Measurements from ENCODE around the gene ANKMY1.

ANKMY1 gene

DNA sequence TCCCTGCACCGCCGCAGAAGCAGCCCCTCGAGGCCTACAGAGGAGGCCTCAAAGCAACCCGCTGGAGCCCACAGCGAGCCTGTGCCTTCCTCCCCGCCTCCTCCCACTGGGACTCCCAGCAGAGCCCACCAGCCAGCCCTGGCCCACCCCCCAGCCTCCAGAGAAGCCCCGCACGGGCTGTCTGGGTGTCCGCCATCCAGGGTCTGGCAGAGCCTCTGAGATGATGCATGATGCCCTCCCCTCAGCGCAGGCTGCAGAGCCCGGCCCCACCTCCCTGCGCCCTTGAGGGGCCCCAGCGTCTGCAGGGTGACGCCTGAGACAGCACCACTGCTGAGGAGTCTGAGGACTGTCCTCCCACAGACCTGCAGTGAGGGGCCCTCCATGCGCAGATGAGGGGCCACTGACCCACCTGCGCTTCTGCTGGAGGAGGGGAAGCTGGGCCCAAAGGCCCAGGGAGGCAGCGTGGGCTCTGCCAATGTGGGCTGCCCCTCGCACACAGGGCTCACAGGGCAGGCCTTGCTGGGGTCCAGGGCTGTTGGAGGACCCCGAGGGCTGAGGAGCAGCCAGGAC, 91.1 kb downstream of the ANKMY1 start:
- TF ChIP-seq ZNF629 (tag by site-specific recombination; IDR thresholded peaks at IDR 0.05) (no peak), GLIS2 (tag by site-specific recombination; IDR thresholded peaks at IDR 0.05) (0 out of 2 replicates have a peak, but pooled peaks have one; percentile 15)
- Histone ChIP-seq H3K4me3 (ENCODE audit: low read depth, low read length) (no peak overlapping the region), H3K36me3 (ENCODE audit: control insufficient read depth in 2 of 2, insufficient read depth in 1 of 2, low read length in 2 of 2) (peaks cover 0 to 30% of the 10 kb centered on the region in 2 experiments; a peak in 1 of 3 replicates), H3K27ac (ENCODE audit: extremely low read depth, low read depth, low read length) (no peak overlapping the region), H3K4me1 (ENCODE audit: control insufficient read depth, insufficient read depth, low read length) (no peaks in the 10 kb centered on the region), H3K9me3 (ENCODE audit: control insufficient read depth, insufficient read depth, low read depth, low read length) (no peaks in the 10 kb centered on the region)
- ChIA-PET CTCF (no interaction called here), POLR2A (no interaction called here)

DNA sequence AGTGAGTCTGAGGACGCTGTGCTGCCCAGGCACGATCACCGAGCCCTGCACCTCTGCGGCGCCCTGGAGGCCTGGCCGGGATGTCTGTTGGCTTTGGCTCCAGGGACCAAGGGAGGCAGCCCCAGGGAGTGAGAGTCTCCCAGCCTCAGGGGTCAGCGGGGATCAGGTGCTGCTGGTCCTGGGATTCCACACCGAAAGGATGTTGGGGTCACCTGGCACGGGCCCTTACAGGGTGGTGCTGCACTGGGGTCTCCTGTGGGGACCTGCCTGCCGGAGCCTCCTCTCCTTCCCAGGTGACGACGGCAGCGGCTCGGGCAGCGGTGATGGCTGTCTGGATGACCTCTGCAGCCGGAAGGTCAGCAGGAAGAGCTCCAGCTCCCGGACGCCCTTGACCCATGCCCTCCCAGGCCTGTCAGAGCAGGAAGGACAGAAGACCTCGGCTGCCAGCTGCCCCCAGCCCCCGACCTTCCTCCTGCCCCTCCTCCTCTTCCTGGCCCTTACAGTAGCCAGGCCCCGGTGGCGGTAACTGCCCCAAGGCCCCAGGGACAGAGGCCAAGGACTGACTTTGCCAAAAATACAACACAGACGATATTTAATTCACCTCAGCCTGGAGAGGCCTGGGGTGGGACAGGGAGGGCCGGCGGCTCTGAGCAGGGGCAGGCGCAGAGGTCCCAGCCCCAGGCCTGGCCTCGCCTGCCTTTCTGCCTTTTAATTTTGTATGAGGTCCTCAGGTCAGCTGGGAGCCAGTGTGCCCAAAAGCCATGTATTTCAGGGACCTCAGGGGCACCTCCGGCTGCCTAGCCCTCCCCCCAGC, 91.8 kb downstream of the ANKMY1 start:
- peaks cover 0 to 30% of the 10 kb centered on the region in 2 experiments; a peak in 1 of 3 replicates for H3K36me3 ChIP-seq (ENCODE audit: control insufficient read depth in 2 of 2, insufficient read depth in 1 of 2, low read length in 2 of 2)
- no peaks in the 10 kb centered on the region for H3K9me3 ChIP-seq (ENCODE audit: control insufficient read depth, insufficient read depth, low read depth, low read length)
- ChIA-PET CTCF (no interaction called here), POLR2A (no interaction called here)
- TF ChIP-seq ZFP69B (tag by site-specific recombination; IDR thresholded peaks at IDR 0.05) (no peak), ZNF510 (tag by site-specific recombination; IDR thresholded peaks at IDR 0.05; ENCODE audit: insufficient replicate concordance) (no peak), ZNF423 (tag by site-specific recombination; IDR thresholded peaks at IDR 0.05) (no peak), ZNF324 (tag by site-specific recombination; IDR thresholded peaks at IDR 0.05) (no peak), SCRT1 (tag by site-specific recombination; IDR thresholded peaks at IDR 0.05; ENCODE audit: borderline replicate concordance) (no peak), ZNF596 (tag by site-specific recombination; IDR thresholded peaks at IDR 0.05) (no peak)
- TF ChIP-seq, protein P1, sequence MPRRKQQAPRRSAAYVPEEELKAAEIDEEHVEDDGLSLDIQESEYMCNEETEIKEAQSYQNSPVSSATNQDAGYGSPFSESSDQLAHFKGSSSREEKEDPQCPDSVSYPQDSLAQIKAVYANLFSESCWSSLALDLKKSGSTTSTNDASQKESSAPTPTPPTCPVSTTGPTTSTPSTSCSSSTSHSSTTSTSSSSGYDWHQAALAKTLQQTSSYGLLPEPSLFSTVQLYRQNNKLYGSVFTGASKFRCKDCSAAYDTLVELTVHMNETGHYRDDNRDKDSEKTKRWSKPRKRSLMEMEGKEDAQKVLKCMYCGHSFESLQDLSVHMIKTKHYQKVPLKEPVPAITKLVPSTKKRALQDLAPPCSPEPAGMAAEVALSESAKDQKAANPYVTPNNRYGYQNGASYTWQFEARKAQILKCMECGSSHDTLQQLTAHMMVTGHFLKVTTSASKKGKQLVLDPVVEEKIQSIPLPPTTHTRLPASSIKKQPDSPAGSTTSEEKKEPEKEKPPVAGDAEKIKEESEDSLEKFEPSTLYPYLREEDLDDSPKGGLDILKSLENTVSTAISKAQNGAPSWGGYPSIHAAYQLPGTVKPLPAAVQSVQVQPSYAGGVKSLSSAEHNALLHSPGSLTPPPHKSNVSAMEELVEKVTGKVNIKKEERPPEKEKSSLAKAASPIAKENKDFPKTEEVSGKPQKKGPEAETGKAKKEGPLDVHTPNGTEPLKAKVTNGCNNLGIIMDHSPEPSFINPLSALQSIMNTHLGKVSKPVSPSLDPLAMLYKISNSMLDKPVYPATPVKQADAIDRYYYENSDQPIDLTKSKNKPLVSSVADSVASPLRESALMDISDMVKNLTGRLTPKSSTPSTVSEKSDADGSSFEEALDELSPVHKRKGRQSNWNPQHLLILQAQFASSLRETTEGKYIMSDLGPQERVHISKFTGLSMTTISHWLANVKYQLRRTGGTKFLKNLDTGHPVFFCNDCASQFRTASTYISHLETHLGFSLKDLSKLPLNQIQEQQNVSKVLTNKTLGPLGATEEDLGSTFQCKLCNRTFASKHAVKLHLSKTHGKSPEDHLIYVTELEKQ (tag by site-specific recombination; IDR thresholded peaks at IDR 0.05; ENCODE audit: borderline replicate concordance), result no peak
- TF ChIP-seq, protein P2, sequence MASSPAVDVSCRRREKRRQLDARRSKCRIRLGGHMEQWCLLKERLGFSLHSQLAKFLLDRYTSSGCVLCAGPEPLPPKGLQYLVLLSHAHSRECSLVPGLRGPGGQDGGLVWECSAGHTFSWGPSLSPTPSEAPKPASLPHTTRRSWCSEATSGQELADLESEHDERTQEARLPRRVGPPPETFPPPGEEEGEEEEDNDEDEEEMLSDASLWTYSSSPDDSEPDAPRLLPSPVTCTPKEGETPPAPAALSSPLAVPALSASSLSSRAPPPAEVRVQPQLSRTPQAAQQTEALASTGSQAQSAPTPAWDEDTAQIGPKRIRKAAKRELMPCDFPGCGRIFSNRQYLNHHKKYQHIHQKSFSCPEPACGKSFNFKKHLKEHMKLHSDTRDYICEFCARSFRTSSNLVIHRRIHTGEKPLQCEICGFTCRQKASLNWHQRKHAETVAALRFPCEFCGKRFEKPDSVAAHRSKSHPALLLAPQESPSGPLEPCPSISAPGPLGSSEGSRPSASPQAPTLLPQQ (tag by site-specific recombination; IDR thresholded peaks at IDR 0.05), result no peak
- TF ChIP-seq, protein P3, sequence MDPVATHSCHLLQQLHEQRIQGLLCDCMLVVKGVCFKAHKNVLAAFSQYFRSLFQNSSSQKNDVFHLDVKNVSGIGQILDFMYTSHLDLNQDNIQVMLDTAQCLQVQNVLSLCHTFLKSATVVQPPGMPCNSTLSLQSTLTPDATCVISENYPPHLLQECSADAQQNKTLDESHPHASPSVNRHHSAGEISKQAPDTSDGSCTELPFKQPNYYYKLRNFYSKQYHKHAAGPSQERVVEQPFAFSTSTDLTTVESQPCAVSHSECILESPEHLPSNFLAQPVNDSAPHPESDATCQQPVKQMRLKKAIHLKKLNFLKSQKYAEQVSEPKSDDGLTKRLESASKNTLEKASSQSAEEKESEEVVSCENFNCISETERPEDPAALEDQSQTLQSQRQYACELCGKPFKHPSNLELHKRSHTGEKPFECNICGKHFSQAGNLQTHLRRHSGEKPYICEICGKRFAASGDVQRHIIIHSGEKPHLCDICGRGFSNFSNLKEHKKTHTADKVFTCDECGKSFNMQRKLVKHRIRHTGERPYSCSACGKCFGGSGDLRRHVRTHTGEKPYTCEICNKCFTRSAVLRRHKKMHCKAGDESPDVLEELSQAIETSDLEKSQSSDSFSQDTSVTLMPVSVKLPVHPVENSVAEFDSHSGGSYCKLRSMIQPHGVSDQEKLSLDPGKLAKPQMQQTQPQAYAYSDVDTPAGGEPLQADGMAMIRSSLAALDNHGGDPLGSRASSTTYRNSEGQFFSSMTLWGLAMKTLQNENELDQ (tag by site-specific recombination; IDR thresholded peaks at IDR 0.05; ENCODE audit: low read depth), result no peak
- TF ChIP-seq, protein P4, sequence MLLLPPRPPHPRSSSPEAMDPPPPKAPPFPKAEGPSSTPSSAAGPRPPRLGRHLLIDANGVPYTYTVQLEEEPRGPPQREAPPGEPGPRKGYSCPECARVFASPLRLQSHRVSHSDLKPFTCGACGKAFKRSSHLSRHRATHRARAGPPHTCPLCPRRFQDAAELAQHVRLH (tag by site-specific recombination; IDR thresholded peaks at IDR 0.05), result no peak
- TF ChIP-seq, protein P5, sequence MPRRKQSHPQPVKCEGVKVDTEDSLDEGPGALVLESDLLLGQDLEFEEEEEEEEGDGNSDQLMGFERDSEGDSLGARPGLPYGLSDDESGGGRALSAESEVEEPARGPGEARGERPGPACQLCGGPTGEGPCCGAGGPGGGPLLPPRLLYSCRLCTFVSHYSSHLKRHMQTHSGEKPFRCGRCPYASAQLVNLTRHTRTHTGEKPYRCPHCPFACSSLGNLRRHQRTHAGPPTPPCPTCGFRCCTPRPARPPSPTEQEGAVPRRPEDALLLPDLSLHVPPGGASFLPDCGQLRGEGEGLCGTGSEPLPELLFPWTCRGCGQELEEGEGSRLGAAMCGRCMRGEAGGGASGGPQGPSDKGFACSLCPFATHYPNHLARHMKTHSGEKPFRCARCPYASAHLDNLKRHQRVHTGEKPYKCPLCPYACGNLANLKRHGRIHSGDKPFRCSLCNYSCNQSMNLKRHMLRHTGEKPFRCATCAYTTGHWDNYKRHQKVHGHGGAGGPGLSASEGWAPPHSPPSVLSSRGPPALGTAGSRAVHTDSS (tag by site-specific recombination; IDR thresholded peaks at IDR 0.05), result no peak
- H3K4me1 ChIP-seq (ENCODE audit: control insufficient read depth, insufficient read depth, low read length), result no peaks in the 10 kb centered on the region
- H3K27ac ChIP-seq (ENCODE audit: extremely low read depth, low read depth, low read length), result no peak overlapping the region
- no peak overlapping the region for H3K4me3 ChIP-seq (ENCODE audit: low read depth, low read length)

Data from HEK293 (cell line).